ENCODE data around the gene SPACA1. TPM values are rescaled to one million over a fixed set of nuclear protein-coding genes. Genes with fewer than 3 reads are reported as not detected.

The SPACA1 gene
- total and polyA plus RNA-seq, 2 donors from 2014 or later = not detected

- no peaks in the 10 kb centered on the region for H3K4me1 ChIP-seq (ENCODE audit: control insufficient read depth in 2 of 3, insufficient read depth in 2 of 3, low read depth in 1 of 3, low read length in 3 of 3)
- H3K27ac ChIP-seq (ENCODE audit: low read depth in 2 of 2, low read length in 2 of 2) = no peak overlapping the region
- intact Hi-C loops (cut with DNase I) = no loop called here
- no peaks in the 10 kb centered on the region for H3K9me3 ChIP-seq (ENCODE audit: control insufficient read depth in 2 of 3, insufficient read depth in 1 of 3, low read length in 3 of 3)
- no peak for FAIRE-seq
- no peak overlapping the region for H3K4me3 ChIP-seq (ENCODE audit: low read length in 3 of 3)
- H3K9ac ChIP-seq (ENCODE audit: low read length in 3 of 3) = no peak overlapping the region
- no peaks in the 10 kb centered on the region for H3K36me3 ChIP-seq (ENCODE audit: control insufficient read depth in 2 of 3, insufficient read depth in 3 of 3, low read length in 3 of 3)
- H3K27me3 ChIP-seq (ENCODE audit: control insufficient read depth, insufficient read depth, low read length) = no peaks in the 10 kb centered on the region
- DNase-seq = no peak
- TF ChIP-seq CTCF (IDR thresholded peaks at IDR 0.05; ENCODE audit: borderline replicate concordance, extremely low read depth, insufficient read depth) = no peak
Measured at GRCh38 chr6:88044530-88044929, 3.1 kb upstream of the SPACA1 start.

- Histone ChIP-seq H3K27me3 (ENCODE audit: control insufficient read depth, insufficient read depth, low read length) (no peaks in the 10 kb centered on the region), H3K36me3 (ENCODE audit: control insufficient read depth in 2 of 3, insufficient read depth in 3 of 3, low read length in 3 of 3) (no peaks in the 10 kb centered on the region), H3K9me3 (ENCODE audit: control insufficient read depth in 2 of 3, insufficient read depth in 1 of 3, low read length in 3 of 3) (no peaks in the 10 kb centered on the region), H3K4me3 (ENCODE audit: low read length in 3 of 3) (no peak overlapping the region), H3K9ac (ENCODE audit: low read length in 3 of 3) (no peak overlapping the region), H3K4me1 (ENCODE audit: control insufficient read depth in 2 of 3, insufficient read depth in 2 of 3, low read depth in 1 of 3, low read length in 3 of 3) (no peaks in the 10 kb centered on the region), H3K27ac (ENCODE audit: low read depth in 2 of 2, low read length in 2 of 2) (no peak overlapping the region)
- no peak for TF ChIP-seq CTCF (IDR thresholded peaks at IDR 0.05; ENCODE audit: borderline replicate concordance, extremely low read depth, insufficient read depth)
- intact Hi-C loops (cut with DNase I) = no loop called here
- no peak for FAIRE-seq
- DNase-seq = no peak
Measured at GRCh38 chr6:88045521-88046136, 2.0 kb upstream of the SPACA1 start.

- DNase-seq (no peak), FAIRE-seq (no peak)
- Histone ChIP-seq H3K27ac (ENCODE audit: low read depth in 2 of 2, low read length in 2 of 2) (no peak overlapping the region), H3K36me3 (ENCODE audit: control insufficient read depth in 2 of 3, insufficient read depth in 3 of 3, low read length in 3 of 3) (no peaks in the 10 kb centered on the region), H3K27me3 (ENCODE audit: control insufficient read depth, insufficient read depth, low read length) (no peaks in the 10 kb centered on the region), H3K9me3 (ENCODE audit: control insufficient read depth in 2 of 3, insufficient read depth in 1 of 3, low read length in 3 of 3) (no peaks in the 10 kb centered on the region), H3K4me1 (ENCODE audit: control insufficient read depth in 2 of 3, insufficient read depth in 2 of 3, low read depth in 1 of 3, low read length in 3 of 3) (no peaks in the 10 kb centered on the region), H3K4me3 (ENCODE audit: low read length in 3 of 3) (no peak overlapping the region), H3K9ac (ENCODE audit: low read length in 3 of 3) (no peak overlapping the region)
- intact Hi-C loops (cut with DNase I) = no loop called here
- TF ChIP-seq CTCF (IDR thresholded peaks at IDR 0.05; ENCODE audit: borderline replicate concordance, extremely low read depth, insufficient read depth) = no peak
Measured at GRCh38 chr6:88048578-88048977, 937 bp downstream of the SPACA1 start.

Data from kidney (tissue), 14 donors.